Measurements from ENCODE around the gene SPG11. TPM values are rescaled to one million over a fixed set of nuclear protein-coding genes. Genes with fewer than 3 reads are reported as not detected.
"Not testable (repeated sequence)": the region's sequence is repeated elsewhere in the genome, so short reads cannot be mapped to it uniquely, and the experiment has no call there.

SPG11 gene
- 26.8 and 27.0 TPM in 2 replicates for total RNA-seq (2014; rRNA removed; shearing (Covaris generic))

GRCh38 chr15:44663410-44664308, at the start of gene SPG11:
Gene SPG11, minus strand, starts transcription at chr15:44663662. Its CDS starts 15 bp downstream, at chr15:44663647.
- peak; percentile 93 for DNase-seq (ENCODE audit: low spot score)

- peak; percentile 78 for DNase-seq (ENCODE audit: low spot score)
Measured at GRCh38 chr15:44712346-44713005, 49.0 kb upstream of the SPG11 start.

DNA sequence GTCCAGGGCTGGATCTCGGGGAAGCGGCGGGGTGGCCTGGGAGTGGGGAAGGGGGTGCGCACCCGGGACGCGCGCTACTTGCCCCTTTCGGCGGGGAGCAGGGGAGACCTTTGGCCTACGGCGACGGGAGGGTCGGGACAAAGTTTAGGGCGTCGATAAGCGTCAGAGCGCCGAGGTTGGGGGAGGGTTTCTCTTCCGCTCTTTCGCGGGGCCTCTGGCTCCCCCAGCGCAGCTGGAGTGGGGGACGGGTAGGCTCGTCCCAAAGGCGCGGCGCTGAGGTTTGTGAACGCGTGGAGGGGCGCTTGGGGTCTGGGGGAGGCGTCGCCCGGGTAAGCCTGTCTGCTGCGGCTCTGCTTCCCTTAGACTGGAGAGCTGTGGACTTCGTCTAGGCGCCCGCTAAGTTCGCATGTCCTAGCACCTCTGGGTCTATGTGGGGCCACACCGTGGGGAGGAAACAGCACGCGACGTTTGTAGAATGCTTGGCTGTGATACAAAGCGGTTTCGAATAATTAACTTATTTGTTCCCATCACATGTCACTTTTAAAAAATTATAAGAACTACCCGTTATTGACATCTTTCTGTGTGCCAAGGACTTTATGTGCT, 48.4 kb upstream of the SPG11 start:
- peak; percentile 23 for DNase-seq (ENCODE audit: low spot score)

DNA sequence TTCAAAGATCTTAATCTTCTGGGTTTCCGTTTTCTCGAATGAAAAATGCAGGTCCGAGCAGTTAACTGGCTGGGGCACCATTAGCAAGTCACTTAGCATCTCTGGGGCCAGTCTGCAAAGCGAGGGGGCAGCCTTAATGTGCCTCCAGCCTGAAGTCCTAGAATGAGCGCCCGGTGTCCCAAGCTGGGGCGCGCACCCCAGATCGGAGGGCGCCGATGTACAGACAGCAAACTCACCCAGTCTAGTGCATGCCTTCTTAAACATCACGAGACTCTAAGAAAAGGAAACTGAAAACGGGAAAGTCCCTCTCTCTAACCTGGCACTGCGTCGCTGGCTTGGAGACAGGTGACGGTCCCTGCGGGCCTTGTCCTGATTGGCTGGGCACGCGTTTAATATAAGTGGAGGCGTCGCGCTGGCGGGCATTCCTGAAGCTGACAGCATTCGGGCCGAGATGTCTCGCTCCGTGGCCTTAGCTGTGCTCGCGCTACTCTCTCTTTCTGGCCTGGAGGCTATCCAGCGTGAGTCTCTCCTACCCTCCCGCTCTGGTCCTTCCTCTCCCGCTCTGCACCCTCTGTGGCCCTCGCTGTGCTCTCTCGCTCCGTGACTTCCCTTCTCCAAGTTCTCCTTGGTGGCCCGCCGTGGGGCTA, 47.8 kb upstream of the SPG11 start, which contains the start of the genes B2M and PATL2:
Gene B2M, plus strand, starts transcription at position 422 of the 647 bp plus-strand sequence. Its CDS starts 30 bp downstream, at position 452.
Gene PATL2, minus strand, starts transcription at position 228 of the 647 bp plus-strand sequence. CDS start 34,833 bp downstream, outside the sequence.
- peak; percentile 96 for DNase-seq (ENCODE audit: low spot score)

- peak; percentile 47 for DNase-seq (ENCODE audit: low spot score)
Measured at GRCh38 chr15:44710236-44711095, 47.0 kb upstream of the SPG11 start.

DNA sequence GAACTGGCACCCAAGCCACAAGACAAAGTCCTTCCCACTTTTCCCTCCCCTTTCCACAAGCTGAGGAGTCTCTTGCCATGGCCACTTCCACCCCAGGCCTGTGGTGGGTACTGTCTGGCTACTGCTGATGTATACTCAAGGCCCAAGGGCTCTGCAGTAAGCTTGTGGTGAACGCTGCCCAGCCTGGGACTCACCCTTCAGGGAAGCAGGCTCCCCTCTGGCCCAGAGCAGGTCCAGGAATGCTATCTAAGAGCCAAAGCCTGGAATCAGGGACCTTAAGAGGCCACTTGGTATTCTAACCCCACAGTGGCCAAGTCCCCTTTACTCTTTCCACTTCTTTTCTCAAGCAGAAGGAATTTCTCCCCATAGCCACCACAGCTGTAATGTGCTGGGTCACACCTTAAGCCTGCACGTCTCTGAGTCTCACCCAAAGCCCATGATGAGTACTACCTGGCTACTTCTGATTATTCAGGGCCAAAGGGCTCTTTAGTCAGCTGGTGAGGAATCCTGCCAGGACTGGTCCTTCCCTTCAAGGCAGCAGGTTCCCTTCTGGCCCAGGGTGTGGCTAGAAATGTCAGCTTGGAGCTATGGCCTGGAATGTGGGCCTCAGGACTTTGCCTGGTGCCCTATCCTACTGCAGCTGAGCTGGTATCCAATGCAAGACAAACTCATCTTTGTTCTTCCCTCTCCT, 43.6 kb upstream of the SPG11 start:
- no peak for DNase-seq (ENCODE audit: low spot score)

DNA sequence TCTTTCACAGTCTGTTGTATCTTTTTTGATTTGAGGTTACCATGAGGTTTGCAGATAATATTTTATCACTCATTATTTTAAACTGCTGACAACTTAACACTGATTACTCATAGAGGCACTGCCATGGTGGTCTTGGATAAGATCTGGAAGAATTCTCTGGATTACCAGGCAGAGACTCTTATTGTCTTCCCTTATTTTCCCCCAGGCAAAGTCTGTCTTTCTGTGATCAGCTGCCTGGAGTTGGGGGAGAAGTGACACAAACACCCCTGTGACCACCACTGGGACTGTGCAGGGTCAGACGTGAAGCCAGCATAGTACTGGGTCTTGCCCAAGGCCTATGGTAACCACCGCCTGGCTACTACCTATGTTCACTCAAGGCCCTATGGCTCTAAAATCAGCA, 42.9 kb upstream of the SPG11 start:
- DNase-seq (ENCODE audit: low spot score), result no peak

DNA sequence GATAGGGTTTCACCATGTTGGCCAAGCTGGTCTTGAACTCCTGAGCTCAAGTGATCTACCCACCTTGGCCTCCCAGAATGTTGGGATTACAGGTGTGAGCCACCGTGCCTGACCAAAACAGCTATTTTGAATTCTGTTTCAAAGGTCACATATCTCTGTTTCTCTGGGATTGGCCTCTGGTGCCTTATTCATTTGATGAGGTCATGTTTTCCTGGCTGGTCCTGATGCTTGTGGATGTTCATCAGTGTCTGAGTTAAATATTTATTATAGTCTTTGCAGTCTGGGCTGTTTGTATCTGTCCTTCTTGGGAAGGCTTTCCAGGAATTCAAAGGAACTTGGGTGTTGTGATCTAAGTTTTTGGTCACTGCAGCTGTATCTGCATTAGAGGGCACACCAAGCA, 42.5 kb upstream of the SPG11 start:
- no peak for DNase-seq (ENCODE audit: low spot score)

GRCh38 chr15:44700676-44701075, 37.2 kb upstream of the SPG11 start:
- DNase-seq (ENCODE audit: low spot score), result not testable (repeated sequence)

GRCh38 chr15:44698641-44699040, 35.2 kb upstream of the SPG11 start:
- DNase-seq (ENCODE audit: low spot score), result no peak

DNA sequence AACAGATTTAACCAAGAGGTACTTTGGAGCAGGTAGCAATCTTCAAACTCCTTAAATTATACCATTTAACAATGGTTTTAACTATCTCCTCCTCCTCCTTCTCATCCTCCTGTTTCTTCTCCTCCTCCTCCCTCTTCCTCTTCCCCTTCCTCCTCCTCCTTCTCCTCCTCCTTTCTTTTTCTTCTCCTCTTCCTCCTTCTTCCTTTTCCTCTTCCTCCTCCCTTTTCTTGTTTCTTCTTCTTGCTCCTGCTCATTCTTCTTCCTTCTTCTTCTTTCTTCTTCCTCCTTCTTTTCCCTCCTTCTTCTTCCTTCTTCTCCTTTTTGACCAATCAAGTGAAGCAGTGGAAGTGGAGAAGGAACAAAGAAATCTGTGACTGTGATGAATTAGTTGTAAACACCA, 33.6 kb upstream of the SPG11 start:
- DNase-seq (ENCODE audit: low spot score), result no peak

GRCh38 chr15:44695294-44695693, 31.8 kb upstream of the SPG11 start:
- no peak for DNase-seq (ENCODE audit: low spot score)

- no peak for DNase-seq (ENCODE audit: low spot score)
Measured at GRCh38 chr15:44694416-44694815, 31.0 kb upstream of the SPG11 start.

GRCh38 chr15:44692659-44693058, 29.2 kb upstream of the SPG11 start:
- no peak for DNase-seq (ENCODE audit: low spot score)

GRCh38 chr15:44690245-44690644, 26.8 kb upstream of the SPG11 start:
- DNase-seq (ENCODE audit: low spot score), result not testable (repeated sequence)

GRCh38 chr15:44689318-44689717, 25.9 kb upstream of the SPG11 start:
- not testable (repeated sequence) for DNase-seq (ENCODE audit: low spot score)

DNA sequence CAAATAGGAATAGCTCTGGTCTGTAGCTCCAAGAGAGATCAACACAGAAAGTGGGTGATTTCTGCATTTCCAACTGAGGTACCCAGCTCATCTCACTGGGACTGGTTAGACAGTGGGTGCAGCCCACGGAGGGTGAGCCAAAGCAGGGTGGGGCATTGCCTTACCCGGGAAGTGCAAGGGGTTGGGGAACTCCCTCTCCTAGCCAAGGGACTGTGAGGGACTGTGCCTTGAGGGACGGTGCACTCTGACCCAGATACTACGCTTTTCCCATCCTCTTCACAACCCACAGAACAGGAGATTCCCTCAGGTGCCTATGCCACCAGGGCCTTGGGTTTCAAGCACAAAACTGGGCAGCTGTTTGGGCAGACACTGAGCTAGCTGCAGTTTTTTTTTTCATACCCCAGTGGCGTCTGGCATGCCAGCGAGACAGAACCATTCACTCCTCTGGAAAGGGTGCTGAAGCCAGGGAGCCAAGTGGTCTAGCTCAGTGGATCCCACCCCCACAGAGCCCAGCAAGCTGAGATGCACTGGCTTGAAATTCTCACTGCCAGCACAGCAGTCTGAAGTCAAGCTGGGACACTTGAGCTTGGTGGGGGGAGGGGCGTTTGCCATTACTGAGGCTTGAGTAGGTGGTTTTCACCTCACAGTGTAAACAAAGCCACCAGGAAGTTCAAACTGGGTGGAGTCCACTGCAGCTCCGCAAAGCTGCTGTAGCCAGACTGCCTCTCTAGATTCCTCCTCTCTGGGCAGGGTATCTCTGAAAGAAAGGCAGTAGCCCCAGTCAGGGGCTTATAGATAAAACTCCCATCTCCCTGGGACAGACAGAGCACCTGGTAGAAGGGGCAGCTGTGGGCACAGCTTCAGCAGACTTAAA, 19.6 kb upstream of the SPG11 start:
- DNase-seq (ENCODE audit: low spot score), result peak; percentile 60

GRCh38 chr15:44682211-44682610, 18.7 kb upstream of the SPG11 start:
- DNase-seq (ENCODE audit: low spot score), result no peak

DNA sequence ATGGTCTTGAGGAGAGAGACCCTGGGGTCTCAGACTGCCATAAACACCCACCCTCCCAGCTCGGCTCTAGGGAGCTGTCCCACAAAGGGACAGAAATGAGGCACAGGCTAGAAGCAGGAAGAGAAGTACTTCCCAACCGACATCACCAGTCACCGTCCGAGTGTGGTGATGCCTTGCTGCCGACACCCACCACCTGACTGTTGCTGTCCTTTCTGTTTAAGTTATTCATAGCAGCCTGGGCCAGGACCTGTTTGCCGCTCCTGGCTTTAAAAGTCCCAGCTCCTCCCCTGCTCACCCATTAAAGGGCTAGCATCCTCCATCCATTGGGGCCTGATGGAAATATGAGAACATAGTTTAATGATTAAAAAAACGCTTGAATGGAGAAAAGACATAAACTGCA, 13.2 kb upstream of the SPG11 start:
- no peak for DNase-seq (ENCODE audit: low spot score)

Data from A172 (cell line).